Testis (tissue), 2 donors: ENCODE data around the gene CDH12.

Source experiments
- POLR2A ChIP-seq: fragments of 450-650 bp; IDR thresholded peaks from one replicate; pipeline ENCODE4 v1.6.1; 2017; ENCODE audit warnings: antibody characterized with exemption, mild to moderate bottlenecking, moderate library complexity
- TF ChIP-seq, protein P1 (sequence below), 3 experiments: fragments of 450-650 bp in 2 of 3; fragments of 200-600 bp in 1 of 3; sonication (generic) in 1 of 3; IDR thresholded peaks; one replicate each; pipeline ENCODE4 v1.5.1; 2016 to 2019; ENCODE audit warnings: antibody characterized with exemption in 3 of 3, mild to moderate bottlenecking in 2 of 3, moderate library complexity in 1 of 3

DNA sequence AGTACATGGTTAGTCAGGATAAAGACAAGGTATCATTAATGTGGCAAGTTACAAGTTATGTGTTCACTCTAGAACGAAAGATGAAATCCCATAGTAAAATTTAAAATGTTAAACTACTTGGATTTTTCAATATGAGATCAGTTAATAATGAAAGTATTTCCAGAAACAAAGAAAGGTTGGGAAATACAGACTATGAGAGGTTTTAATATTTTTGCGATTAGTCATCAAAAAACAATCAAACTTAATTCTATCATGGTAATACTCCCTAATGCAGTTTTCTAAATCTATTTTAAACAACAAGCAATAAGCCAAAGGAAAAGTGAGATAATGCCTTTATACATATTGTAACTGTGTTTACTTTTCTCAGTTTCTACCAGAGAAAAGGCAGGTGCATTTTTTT lies 10.6 kb downstream of the CDH12 start:
- TF ChIP-seq, protein P1, sequence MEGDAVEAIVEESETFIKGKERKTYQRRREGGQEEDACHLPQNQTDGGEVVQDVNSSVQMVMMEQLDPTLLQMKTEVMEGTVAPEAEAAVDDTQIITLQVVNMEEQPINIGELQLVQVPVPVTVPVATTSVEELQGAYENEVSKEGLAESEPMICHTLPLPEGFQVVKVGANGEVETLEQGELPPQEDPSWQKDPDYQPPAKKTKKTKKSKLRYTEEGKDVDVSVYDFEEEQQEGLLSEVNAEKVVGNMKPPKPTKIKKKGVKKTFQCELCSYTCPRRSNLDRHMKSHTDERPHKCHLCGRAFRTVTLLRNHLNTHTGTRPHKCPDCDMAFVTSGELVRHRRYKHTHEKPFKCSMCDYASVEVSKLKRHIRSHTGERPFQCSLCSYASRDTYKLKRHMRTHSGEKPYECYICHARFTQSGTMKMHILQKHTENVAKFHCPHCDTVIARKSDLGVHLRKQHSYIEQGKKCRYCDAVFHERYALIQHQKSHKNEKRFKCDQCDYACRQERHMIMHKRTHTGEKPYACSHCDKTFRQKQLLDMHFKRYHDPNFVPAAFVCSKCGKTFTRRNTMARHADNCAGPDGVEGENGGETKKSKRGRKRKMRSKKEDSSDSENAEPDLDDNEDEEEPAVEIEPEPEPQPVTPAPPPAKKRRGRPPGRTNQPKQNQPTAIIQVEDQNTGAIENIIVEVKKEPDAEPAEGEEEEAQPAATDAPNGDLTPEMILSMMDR (IDR thresholded peaks at IDR 0.05), result no peak
- TF ChIP-seq POLR2A, result no peak
